ENCODE measurements around the gene ADGRD1. TPM values are rescaled to one million over a fixed set of nuclear protein-coding genes. Genes with fewer than 3 reads are reported as not detected.

Gene ADGRD1
- total and polyA plus RNA-seq, 5 donors from 2014 or later = 0.56 TPM; not detected in 4

- H3K4me1 ChIP-seq (ENCODE audit: control insufficient read depth, insufficient read depth, low read length, poor library complexity, severe bottlenecking) = no peaks in the 10 kb centered on the region
- no peaks in the 10 kb centered on the region for H3K36me3 ChIP-seq (ENCODE audit: control insufficient read depth, insufficient read depth, low read length)
- no peak overlapping the region for H3K27ac ChIP-seq (ENCODE audit: insufficient read depth, low read length, poor library complexity, severe bottlenecking)
- ATAC-seq (ENCODE audit: low read depth in 2 of 2) (no peak), DNase-seq (no peak)
- no peaks in the 10 kb centered on the region for H3K27me3 ChIP-seq (ENCODE audit: control insufficient read depth, insufficient read depth, low read length)
- Mint-ChIP-seq H3K4me3 (no peak overlapping the region), H3K36me3 (no peaks in the 10 kb centered on the region), H3K27ac (no peak overlapping the region), H3K4me1 (no peaks in the 10 kb centered on the region), H3K9me3 (peaks cover 0 to 19% (median 5%) of the 10 kb centered on the region in 7 donors), H3K27me3 (peaks cover 12% of the 10 kb centered on the region)
- no peak overlapping the region for H3K4me3 ChIP-seq (ENCODE audit: low read depth, low read length)
- H3K9me3 ChIP-seq (ENCODE audit: control insufficient read depth in 2 of 2, low read length in 2 of 2) = peaks cover 0 to under 1% of the 10 kb centered on the region in 2 experiments
Observed at GRCh38 chr12:131188131-131189050, 234.7 kb downstream of the ADGRD1 start.

GRCh38 chr12:131189781-131190180, 236.1 kb downstream of the ADGRD1 start:
- Mint-ChIP-seq H3K27ac (no peak overlapping the region), H3K36me3 (no peaks in the 10 kb centered on the region), H3K4me3 (no peak overlapping the region), H3K9me3 (peaks cover 0 to 12% (median 2%) of the 10 kb centered on the region in 7 donors), H3K4me1 (no peaks in the 10 kb centered on the region), H3K27me3 (peaks cover 12% of the 10 kb centered on the region)
- Histone ChIP-seq H3K27ac (ENCODE audit: insufficient read depth, low read length, poor library complexity, severe bottlenecking) (no peak overlapping the region), H3K36me3 (ENCODE audit: control insufficient read depth, insufficient read depth, low read length) (no peaks in the 10 kb centered on the region), H3K4me3 (ENCODE audit: low read depth, low read length) (no peak overlapping the region), H3K9me3 (ENCODE audit: control insufficient read depth in 2 of 2, low read length in 2 of 2) (no peaks in the 10 kb centered on the region), H3K4me1 (ENCODE audit: control insufficient read depth, insufficient read depth, low read length, poor library complexity, severe bottlenecking) (no peaks in the 10 kb centered on the region), H3K27me3 (ENCODE audit: control insufficient read depth, insufficient read depth, low read length) (no peaks in the 10 kb centered on the region)
- DNase-seq = no peak
- ATAC-seq (ENCODE audit: low read depth in 2 of 2) = no peak

- Mint-ChIP-seq H3K4me3 (no peak overlapping the region), H3K27me3 (peaks cover 8% of the 10 kb centered on the region), H3K9me3 (peaks cover 0 to 4% (median 2%) of the 10 kb centered on the region in 7 donors), H3K36me3 (no peaks in the 10 kb centered on the region), H3K27ac (no peak overlapping the region), H3K4me1 (no peaks in the 10 kb centered on the region)
- Histone ChIP-seq H3K27ac (ENCODE audit: insufficient read depth, low read length, poor library complexity, severe bottlenecking) (no peak overlapping the region), H3K4me1 (ENCODE audit: control insufficient read depth, insufficient read depth, low read length, poor library complexity, severe bottlenecking) (no peaks in the 10 kb centered on the region), H3K9me3 (ENCODE audit: control insufficient read depth in 2 of 2, low read length in 2 of 2) (no peaks in the 10 kb centered on the region), H3K4me3 (ENCODE audit: low read depth, low read length) (no peak overlapping the region), H3K27me3 (ENCODE audit: control insufficient read depth, insufficient read depth, low read length) (no peaks in the 10 kb centered on the region), H3K36me3 (ENCODE audit: control insufficient read depth, insufficient read depth, low read length) (no peaks in the 10 kb centered on the region)
- no peak for ATAC-seq (ENCODE audit: low read depth in 2 of 2)
- DNase-seq = no peak
Observed at GRCh38 chr12:131190965-131191364, 237.3 kb downstream of the ADGRD1 start.

Other genes starting within 250 kb of the ADGRD1 start
- gene RIMBP2, start 237.6 kb upstream of the ADGRD1 start, total RNA-seq = not detected
- not detected for gene RIMBP2, start 237.6 kb upstream of the ADGRD1 start, polyA plus RNA-seq
- gene STX2, start 114.7 kb upstream of the ADGRD1 start, total RNA-seq = 29.5 TPM
- gene STX2, start 114.7 kb upstream of the ADGRD1 start, polyA plus RNA-seq = 10 to 100 TPM; 10.7 to 11.8 (median 11.4) TPM
- 298 TPM for gene RAN, start 81.8 kb upstream of the ADGRD1 start, total RNA-seq
- gene RAN, start 81.8 kb upstream of the ADGRD1 start, polyA plus RNA-seq = 100 to 1,000 TPM; 682 to 837 (median 733) TPM